Measurements from ENCODE around the gene FAT4.

- TF ChIP-seq, protein P1, sequence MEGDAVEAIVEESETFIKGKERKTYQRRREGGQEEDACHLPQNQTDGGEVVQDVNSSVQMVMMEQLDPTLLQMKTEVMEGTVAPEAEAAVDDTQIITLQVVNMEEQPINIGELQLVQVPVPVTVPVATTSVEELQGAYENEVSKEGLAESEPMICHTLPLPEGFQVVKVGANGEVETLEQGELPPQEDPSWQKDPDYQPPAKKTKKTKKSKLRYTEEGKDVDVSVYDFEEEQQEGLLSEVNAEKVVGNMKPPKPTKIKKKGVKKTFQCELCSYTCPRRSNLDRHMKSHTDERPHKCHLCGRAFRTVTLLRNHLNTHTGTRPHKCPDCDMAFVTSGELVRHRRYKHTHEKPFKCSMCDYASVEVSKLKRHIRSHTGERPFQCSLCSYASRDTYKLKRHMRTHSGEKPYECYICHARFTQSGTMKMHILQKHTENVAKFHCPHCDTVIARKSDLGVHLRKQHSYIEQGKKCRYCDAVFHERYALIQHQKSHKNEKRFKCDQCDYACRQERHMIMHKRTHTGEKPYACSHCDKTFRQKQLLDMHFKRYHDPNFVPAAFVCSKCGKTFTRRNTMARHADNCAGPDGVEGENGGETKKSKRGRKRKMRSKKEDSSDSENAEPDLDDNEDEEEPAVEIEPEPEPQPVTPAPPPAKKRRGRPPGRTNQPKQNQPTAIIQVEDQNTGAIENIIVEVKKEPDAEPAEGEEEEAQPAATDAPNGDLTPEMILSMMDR (IDR thresholded peaks at IDR 0.05; ENCODE audit: insufficient read depth, low read length, poor library complexity, severe bottlenecking): no peak
- TF ChIP-seq EZH2phosphoT487 (conservative IDR thresholded peaks at IDR 0.05; ENCODE audit: low read length): no peak
These were observed 24.1 kb downstream of the FAT4 start for GRCh38 chr4:125338814-125339213.

Measured in SU-DHL-6 (cell line).